ENCODE results near the gene PRSS58. TPM values are rescaled to one million over a fixed set of nuclear protein-coding genes. Genes with fewer than 3 reads are reported as not detected.

Gene PRSS58, protein sequence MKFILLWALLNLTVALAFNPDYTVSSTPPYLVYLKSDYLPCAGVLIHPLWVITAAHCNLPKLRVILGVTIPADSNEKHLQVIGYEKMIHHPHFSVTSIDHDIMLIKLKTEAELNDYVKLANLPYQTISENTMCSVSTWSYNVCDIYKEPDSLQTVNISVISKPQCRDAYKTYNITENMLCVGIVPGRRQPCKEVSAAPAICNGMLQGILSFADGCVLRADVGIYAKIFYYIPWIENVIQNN
- total RNA-seq, result 0.38 TPM
- 0.98 TPM for polyA plus RNA-seq
- long read RNA-seq, donor 1, result 0 reads
- long read RNA-seq, donor 2, result 0 reads
- long read RNA-seq, donor 3, result 0 reads
- long read RNA-seq, donor 4, result 0 reads
- long read RNA-seq, donor 5, result 0 reads
- long read RNA-seq, donor 6, result 0 reads
- long read RNA-seq, donor 7, result 0 reads
- long read RNA-seq, donor 8, result 0 reads
- long read RNA-seq, donor 9, result 0 reads
- long read RNA-seq, donor 10, result 0 reads

DNA sequence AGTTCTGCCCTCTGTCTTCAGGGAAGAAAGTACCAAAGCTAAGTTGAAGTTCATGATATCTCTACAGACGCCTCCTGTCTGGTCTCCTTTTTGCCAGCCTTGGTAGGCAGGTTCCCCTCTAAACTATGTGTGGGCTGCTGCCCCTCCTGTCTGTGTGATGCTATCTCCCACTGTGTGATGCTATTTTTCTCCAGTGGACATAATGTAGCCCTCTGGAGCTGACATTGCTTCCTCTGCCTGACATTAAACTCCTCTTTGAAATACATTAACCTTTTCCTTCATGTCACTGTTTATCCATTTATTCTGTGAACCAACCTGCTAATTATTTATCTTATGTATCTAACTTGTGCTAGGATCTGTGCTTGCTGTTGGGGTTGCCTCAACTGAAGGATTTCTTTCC lies at the start of gene PRSS58:
TSS of gene PRSS58 (minus strand) at position 101 of the 400 bp plus-strand sequence. CDS start 351 bp downstream, outside the sequence.
- Histone ChIP-seq H3K9me3 (ENCODE audit: control insufficient read depth in 2 of 2, insufficient read depth in 1 of 2, low read length in 1 of 2) (no peaks in the 10 kb centered on the region), H3K27ac (ENCODE audit: low read depth in 1 of 2, low read length in 1 of 2) (no peak within 1 kb of the TSS), H3K27me3 (ENCODE audit: control insufficient read depth in 2 of 2, insufficient read depth in 1 of 2, low read length in 1 of 2) (no peaks in the 10 kb centered on the region), H3K36me3 (ENCODE audit: control insufficient read depth in 2 of 2, insufficient read depth in 2 of 2, low read length in 1 of 2) (no peaks in the 10 kb centered on the region), H3K4me1 (ENCODE audit: control insufficient read depth in 2 of 2, insufficient read depth in 2 of 2, low read length in 2 of 2) (no peaks in the 10 kb centered on the region), H3K4me3 (ENCODE audit: low read length in 2 of 2) (no peak within 1 kb of the TSS)
- DNase-seq (ENCODE audit: low read depth in 6 of 9, low spot score in 9 of 9), result no peak
- WGBS, result 52% methylated on average over 1 of the region's 1 CpG

DNA sequence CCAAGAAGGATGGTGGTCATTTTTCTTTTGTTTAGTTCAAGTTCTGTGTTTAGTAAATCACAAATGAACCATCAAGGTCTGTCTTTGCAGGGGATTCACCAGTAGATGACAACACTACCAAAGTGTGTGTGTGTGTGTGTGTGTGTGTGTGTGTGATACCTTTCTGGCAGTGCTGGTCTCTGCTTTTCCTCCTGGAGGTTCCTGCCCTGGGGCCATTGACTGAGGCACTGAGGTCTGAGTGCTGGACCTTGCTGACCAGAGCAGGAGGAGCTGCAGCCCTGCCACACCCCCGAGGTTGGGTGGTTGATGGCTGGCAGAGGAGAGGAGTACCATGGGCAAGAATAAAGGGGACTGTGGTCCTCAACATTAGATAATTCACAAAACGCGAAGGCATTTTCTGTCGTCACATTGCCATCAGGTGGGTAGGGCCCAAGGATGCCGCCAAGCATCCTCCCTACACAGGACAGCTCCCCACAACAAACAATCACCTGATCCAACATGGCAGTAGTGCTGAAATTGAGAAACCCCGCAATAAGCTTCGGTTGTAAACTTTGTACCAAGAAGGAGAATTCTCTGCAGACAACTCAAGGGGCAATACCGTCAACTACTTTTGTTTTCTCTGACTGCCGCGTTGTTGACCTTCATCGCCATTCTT lies 49.5 kb upstream of the PRSS58 start:
- Histone ChIP-seq H3K27ac (ENCODE audit: low read depth in 1 of 2, low read length in 1 of 2) (peak overlapping the region in 1 of 2 donors; percentile 78), H3K9me3 (ENCODE audit: control insufficient read depth in 2 of 2, insufficient read depth in 1 of 2, low read length in 1 of 2) (peaks cover 0 to 5% of the 10 kb centered on the region in 2 donors), H3K4me1 (ENCODE audit: control insufficient read depth in 2 of 2, insufficient read depth in 2 of 2, low read length in 2 of 2) (peaks cover 7 to 61% of the 10 kb centered on the region in 2 donors), H3K27me3 (ENCODE audit: control insufficient read depth in 2 of 2, insufficient read depth in 1 of 2, low read length in 1 of 2) (no peaks in the 10 kb centered on the region), H3K36me3 (ENCODE audit: control insufficient read depth in 2 of 2, insufficient read depth in 2 of 2, low read length in 1 of 2) (no peaks in the 10 kb centered on the region), H3K4me3 (ENCODE audit: low read length in 2 of 2) (no peak overlapping the region)
- WGBS, result 85% methylated on average over 11 of the region's 11 CpGs
- no peak for DNase-seq (ENCODE audit: low read depth in 6 of 9, low spot score in 9 of 9)

DNA sequence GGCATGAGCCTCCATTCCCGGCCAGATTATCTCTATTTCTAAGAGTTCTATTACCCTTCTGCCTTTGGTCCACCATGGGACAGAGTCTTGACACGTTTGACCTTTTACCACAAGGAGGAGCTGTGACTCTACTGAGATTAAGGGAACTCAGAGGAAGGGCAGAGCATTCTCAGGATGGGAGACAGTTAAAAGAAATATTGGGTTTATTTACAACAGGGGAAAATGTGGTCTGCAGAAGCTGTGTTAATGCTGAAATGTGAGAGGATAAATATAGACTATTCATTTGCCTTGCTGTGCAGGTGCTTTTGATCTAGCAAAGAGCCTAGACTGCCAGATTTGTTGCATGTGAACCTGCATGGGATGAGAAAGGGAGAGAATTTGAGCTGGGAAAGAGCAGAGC lies 45.8 kb upstream of the PRSS58 start:
- Histone ChIP-seq H3K9me3 (ENCODE audit: control insufficient read depth in 2 of 2, insufficient read depth in 1 of 2, low read length in 1 of 2) (peaks cover 0 to 5% of the 10 kb centered on the region in 2 donors), H3K4me1 (ENCODE audit: control insufficient read depth in 2 of 2, insufficient read depth in 2 of 2, low read length in 2 of 2) (peaks cover 22 to 78% of the 10 kb centered on the region in 2 donors), H3K27ac (ENCODE audit: low read depth in 1 of 2, low read length in 1 of 2) (peak overlapping the region in 1 of 2 donors; percentile 69), H3K27me3 (ENCODE audit: control insufficient read depth in 2 of 2, insufficient read depth in 1 of 2, low read length in 1 of 2) (no peaks in the 10 kb centered on the region), H3K36me3 (ENCODE audit: control insufficient read depth in 2 of 2, insufficient read depth in 2 of 2, low read length in 1 of 2) (no peaks in the 10 kb centered on the region), H3K4me3 (ENCODE audit: low read length in 2 of 2) (no peak overlapping the region)
- 2% methylated on average over 2 of the region's 2 CpGs for WGBS
- peak in 2 of 9 donors; percentile 77 to 89 for DNase-seq (ENCODE audit: low read depth in 6 of 9, low spot score in 9 of 9)

DNA sequence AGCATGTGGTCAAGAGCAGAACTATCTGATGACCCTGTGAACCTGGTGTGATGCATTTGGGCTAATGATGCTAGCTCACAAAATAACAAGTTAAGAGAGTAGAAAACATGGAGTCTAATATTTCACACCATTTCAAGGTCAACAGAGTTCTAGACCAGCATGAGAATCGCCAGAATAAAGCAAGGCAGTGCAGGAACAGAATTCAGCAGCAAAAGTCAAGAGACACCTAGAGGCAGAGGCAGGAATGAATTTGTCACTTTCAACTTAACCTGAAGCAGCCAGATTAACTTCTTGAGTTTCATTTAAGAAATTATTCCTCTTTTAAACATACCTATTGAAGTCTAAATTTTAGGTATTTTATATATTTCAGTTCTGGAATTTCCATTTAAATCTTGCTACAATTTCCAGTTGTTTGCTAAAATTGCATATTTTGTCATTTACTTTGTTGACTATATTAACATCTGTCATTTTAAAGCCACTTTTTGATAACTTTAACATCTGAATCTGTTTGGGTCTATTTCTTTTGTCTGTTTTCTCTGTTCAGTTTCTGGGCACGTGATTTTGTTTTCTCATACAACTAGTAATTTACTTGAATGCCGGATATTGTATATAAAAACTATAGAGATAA lies 44.2 kb upstream of the PRSS58 start:
- Histone ChIP-seq H3K4me1 (ENCODE audit: control insufficient read depth in 2 of 2, insufficient read depth in 2 of 2, low read length in 2 of 2) (peaks cover 28 to 72% of the 10 kb centered on the region in 2 donors), H3K36me3 (ENCODE audit: control insufficient read depth in 2 of 2, insufficient read depth in 2 of 2, low read length in 1 of 2) (no peaks in the 10 kb centered on the region), H3K9me3 (ENCODE audit: control insufficient read depth in 2 of 2, insufficient read depth in 1 of 2, low read length in 1 of 2) (no peaks in the 10 kb centered on the region), H3K27me3 (ENCODE audit: control insufficient read depth in 2 of 2, insufficient read depth in 1 of 2, low read length in 1 of 2) (no peaks in the 10 kb centered on the region), H3K4me3 (ENCODE audit: low read length in 2 of 2) (no peak overlapping the region), H3K27ac (ENCODE audit: low read depth in 1 of 2, low read length in 1 of 2) (peak overlapping the region in 1 of 2 donors; percentile 70)
- 56% methylated on average over 3 of the region's 3 CpGs for WGBS
- peak in 1 of 9 donors; percentile 79 for DNase-seq (ENCODE audit: low read depth in 6 of 9, low spot score in 9 of 9)

DNA sequence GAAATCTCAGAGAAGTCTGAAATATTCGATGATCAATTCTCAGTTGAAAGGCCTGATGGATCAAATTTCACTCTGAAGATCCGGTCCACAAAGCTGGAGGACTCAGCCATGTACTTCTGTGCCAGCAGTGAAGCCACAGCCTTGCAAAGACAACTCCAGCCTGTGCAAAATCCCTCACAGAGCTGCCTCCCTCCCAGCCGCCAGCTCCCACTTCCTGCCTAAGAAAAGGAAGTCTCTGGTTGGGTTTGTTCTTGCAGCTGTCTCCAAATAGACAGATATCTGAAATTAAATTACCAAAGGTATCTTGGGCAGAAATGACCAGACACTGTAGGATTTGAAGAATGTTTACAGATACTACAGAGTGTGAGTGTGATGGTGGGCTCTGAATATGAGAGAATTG lies 43.4 kb upstream of the PRSS58 start:
- Histone ChIP-seq H3K27me3 (ENCODE audit: control insufficient read depth in 2 of 2, insufficient read depth in 1 of 2, low read length in 1 of 2) (no peaks in the 10 kb centered on the region), H3K4me1 (ENCODE audit: control insufficient read depth in 2 of 2, insufficient read depth in 2 of 2, low read length in 2 of 2) (peaks cover 28 to 72% of the 10 kb centered on the region in 2 donors), H3K4me3 (ENCODE audit: low read length in 2 of 2) (peak overlapping the region; percentile 0 to 3), H3K9me3 (ENCODE audit: control insufficient read depth in 2 of 2, insufficient read depth in 1 of 2, low read length in 1 of 2) (no peaks in the 10 kb centered on the region), H3K27ac (ENCODE audit: low read depth in 1 of 2, low read length in 1 of 2) (peak overlapping the region in 1 of 2 donors; percentile 70), H3K36me3 (ENCODE audit: control insufficient read depth in 2 of 2, insufficient read depth in 2 of 2, low read length in 1 of 2) (no peaks in the 10 kb centered on the region)
- WGBS, result 2% methylated on average over 3 of the region's 3 CpGs
- DNase-seq (ENCODE audit: low read depth in 6 of 9, low spot score in 9 of 9), result peak in 1 of 9 donors; percentile 61

DNA sequence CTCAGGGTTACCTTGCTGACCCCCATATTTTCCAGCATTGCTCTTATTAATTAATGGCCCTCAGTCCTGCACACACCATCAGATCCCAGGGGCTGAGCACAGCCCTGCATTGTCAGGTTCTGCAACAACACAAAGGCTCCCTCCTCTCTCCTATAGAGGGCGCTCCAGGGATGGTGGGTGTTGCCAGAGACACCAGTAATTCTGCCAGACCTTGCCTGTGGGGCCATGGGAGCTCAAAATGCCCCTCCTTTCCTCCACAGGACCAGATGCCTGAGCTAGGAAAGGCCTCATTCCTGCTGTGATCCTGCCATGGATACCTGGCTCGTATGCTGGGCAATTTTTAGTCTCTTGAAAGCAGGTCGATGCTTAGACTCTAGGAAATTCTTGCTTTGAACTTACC lies 42.8 kb upstream of the PRSS58 start:
- Histone ChIP-seq H3K27ac (ENCODE audit: low read depth in 1 of 2, low read length in 1 of 2) (peak overlapping the region in 1 of 2 donors; percentile 70), H3K4me3 (ENCODE audit: low read length in 2 of 2) (peak overlapping the region; percentile 0 to 3), H3K4me1 (ENCODE audit: control insufficient read depth in 2 of 2, insufficient read depth in 2 of 2, low read length in 2 of 2) (peaks cover 28 to 72% of the 10 kb centered on the region in 2 donors), H3K9me3 (ENCODE audit: control insufficient read depth in 2 of 2, insufficient read depth in 1 of 2, low read length in 1 of 2) (no peaks in the 10 kb centered on the region), H3K36me3 (ENCODE audit: control insufficient read depth in 2 of 2, insufficient read depth in 2 of 2, low read length in 1 of 2) (no peaks in the 10 kb centered on the region), H3K27me3 (ENCODE audit: control insufficient read depth in 2 of 2, insufficient read depth in 1 of 2, low read length in 1 of 2) (no peaks in the 10 kb centered on the region)
- peak in 2 of 9 donors; percentile 58 to 78 for DNase-seq (ENCODE audit: low read depth in 6 of 9, low spot score in 9 of 9)
- 39% methylated on average over 3 of the region's 3 CpGs for WGBS

DNA sequence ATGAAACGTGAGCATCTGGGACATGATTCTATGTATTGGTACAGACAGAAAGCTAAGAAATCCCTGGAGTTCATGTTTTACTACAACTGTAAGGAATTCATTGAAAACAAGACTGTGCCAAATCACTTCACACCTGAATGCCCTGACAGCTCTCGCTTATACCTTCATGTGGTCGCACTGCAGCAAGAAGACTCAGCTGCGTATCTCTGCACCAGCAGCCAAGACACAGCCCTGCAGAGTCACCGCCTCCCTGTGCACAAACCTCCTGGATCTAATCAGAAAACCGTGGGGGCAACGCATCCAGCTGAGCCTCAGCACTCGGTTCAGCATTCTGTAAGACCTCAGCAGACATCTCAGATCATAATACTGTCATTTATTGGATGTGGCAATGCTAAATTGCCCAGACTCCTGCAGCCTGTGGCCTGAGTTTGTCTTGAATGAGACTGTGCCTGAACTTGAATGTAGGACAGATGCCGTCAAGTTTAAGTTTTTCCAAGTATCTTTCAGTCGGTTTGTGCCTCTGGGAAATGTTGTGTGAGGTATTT lies 41.5 kb upstream of the PRSS58 start:
- H3K36me3 ChIP-seq (ENCODE audit: control insufficient read depth in 2 of 2, insufficient read depth in 2 of 2, low read length in 1 of 2), result no peaks in the 10 kb centered on the region
- WGBS, result 22% methylated on average over 10 of the region's 10 CpGs
- H3K4me1 ChIP-seq (ENCODE audit: control insufficient read depth in 2 of 2, insufficient read depth in 2 of 2, low read length in 2 of 2), result peaks cover 28 to 59% of the 10 kb centered on the region in 2 donors
- H3K27me3 ChIP-seq (ENCODE audit: control insufficient read depth in 2 of 2, insufficient read depth in 1 of 2, low read length in 1 of 2), result no peaks in the 10 kb centered on the region
- peak in 3 of 9 donors; percentile 74 to 87 (median 74) for DNase-seq (ENCODE audit: low read depth in 6 of 9, low spot score in 9 of 9)
- no peaks in the 10 kb centered on the region for H3K9me3 ChIP-seq (ENCODE audit: control insufficient read depth in 2 of 2, insufficient read depth in 1 of 2, low read length in 1 of 2)
- H3K4me3 ChIP-seq (ENCODE audit: low read length in 2 of 2), result peak overlapping the region; percentile 18 to 23
- H3K27ac ChIP-seq (ENCODE audit: low read depth in 1 of 2, low read length in 1 of 2), result peak overlapping the region in 1 of 2 donors; percentile 79

DNA sequence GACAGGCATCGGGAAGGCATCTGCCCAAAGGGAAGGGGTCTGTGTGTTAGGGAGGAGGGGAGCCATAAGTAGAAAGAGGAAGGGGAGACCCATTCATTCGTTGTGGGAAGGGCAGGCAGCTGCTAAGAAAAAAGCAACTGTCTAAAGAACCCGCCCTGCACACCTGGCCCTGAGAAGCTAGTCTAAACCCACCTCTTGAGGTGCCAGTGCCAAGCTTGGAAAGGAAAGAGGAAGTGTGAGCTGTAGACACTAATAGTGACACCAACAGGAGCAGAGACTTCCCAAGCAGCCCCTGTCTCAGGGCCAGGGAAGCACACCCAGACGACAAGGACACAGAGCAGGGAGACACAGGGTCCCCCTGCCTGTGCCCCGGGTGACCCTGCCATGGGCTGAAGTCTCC lies 40.8 kb upstream of the PRSS58 start:
- peak in 3 of 9 donors; percentile 51 to 80 (median 58) for DNase-seq (ENCODE audit: low read depth in 6 of 9, low spot score in 9 of 9)
- Histone ChIP-seq H3K36me3 (ENCODE audit: control insufficient read depth in 2 of 2, insufficient read depth in 2 of 2, low read length in 1 of 2) (no peaks in the 10 kb centered on the region), H3K4me1 (ENCODE audit: control insufficient read depth in 2 of 2, insufficient read depth in 2 of 2, low read length in 2 of 2) (peaks cover 25 to 52% of the 10 kb centered on the region in 2 donors), H3K9me3 (ENCODE audit: control insufficient read depth in 2 of 2, insufficient read depth in 1 of 2, low read length in 1 of 2) (no peaks in the 10 kb centered on the region), H3K27me3 (ENCODE audit: control insufficient read depth in 2 of 2, insufficient read depth in 1 of 2, low read length in 1 of 2) (no peaks in the 10 kb centered on the region), H3K27ac (ENCODE audit: low read depth in 1 of 2, low read length in 1 of 2) (peak overlapping the region in 1 of 2 donors; percentile 79), H3K4me3 (ENCODE audit: low read length in 2 of 2) (peak overlapping the region in 1 of 2 donors; percentile 21)
- WGBS, result 12% methylated on average over 5 of the region's 5 CpGs

Data from thymus (tissue), 14 donors.